AG10803 (cell line): ENCODE measurements around the gene RNASE8.

Experiments
- DNase-seq: peaks from one replicate; pipeline ENCODE4 v3.0.0; 2010; ENCODE audit warnings: low read depth
- H3K4me3 ChIP-seq: 2 replicates; pipeline ENCODE4 v1.5.1; 2011; ENCODE audit warnings: mild to moderate bottlenecking, low read length, control low read depth
- TF ChIP-seq, protein P1 (sequence below): conservative IDR thresholded peaks from 2 replicates; pipeline ENCODE4 v1.5.1; 2011; ENCODE audit warnings: mild to moderate bottlenecking, low read length, control low read depth, inconsistent platforms

RNASE8 gene

DNA sequence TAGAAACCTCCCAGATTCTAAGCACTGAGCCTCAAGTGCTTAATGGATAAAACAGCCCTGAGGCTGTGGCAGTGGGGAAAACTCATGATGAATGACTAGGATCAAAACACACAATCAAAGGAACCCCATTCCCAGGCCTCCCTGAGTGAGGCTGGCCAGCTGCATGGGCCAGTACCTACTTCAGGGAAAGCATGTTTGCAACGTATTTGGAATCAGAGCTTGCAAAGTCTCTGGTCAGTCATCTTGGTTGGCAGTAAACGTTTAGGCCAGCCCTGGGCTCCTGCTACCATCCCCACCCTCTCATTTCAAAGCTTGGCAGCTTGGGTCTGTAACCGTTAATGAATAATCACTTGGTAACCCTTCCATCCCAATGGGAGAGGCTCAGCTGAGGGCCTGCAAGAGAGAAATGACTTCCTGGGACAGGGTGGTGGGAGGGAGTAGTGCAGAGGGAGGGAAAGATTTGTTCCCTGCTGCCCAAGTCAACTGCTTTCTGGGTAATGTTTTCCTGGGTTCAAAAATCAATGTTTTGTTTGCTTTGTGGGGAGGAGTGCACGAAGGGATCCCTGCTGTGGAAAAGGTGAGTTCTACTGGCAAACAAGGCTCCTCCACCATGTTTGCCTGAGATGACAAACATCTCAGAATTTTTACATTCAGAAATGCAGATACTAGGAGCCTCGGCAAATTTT, 2.0 kb upstream of the RNASE8 start:
- H3K4me3 ChIP-seq = no peak overlapping the region
- no peak for DNase-seq
- TF ChIP-seq, protein P1, sequence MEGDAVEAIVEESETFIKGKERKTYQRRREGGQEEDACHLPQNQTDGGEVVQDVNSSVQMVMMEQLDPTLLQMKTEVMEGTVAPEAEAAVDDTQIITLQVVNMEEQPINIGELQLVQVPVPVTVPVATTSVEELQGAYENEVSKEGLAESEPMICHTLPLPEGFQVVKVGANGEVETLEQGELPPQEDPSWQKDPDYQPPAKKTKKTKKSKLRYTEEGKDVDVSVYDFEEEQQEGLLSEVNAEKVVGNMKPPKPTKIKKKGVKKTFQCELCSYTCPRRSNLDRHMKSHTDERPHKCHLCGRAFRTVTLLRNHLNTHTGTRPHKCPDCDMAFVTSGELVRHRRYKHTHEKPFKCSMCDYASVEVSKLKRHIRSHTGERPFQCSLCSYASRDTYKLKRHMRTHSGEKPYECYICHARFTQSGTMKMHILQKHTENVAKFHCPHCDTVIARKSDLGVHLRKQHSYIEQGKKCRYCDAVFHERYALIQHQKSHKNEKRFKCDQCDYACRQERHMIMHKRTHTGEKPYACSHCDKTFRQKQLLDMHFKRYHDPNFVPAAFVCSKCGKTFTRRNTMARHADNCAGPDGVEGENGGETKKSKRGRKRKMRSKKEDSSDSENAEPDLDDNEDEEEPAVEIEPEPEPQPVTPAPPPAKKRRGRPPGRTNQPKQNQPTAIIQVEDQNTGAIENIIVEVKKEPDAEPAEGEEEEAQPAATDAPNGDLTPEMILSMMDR = no peak

- DNase-seq = peak; percentile 84
- H3K4me3 ChIP-seq = no peak overlapping the region
- TF ChIP-seq, protein P1 = no peak
Observed at GRCh38 chr14:21056520-21057163, 980 bp upstream of the RNASE8 start.

GRCh38 chr14:21058903-21059302, 1.3 kb downstream of the RNASE8 start:
- TF ChIP-seq, protein P1 = no peak
- no peak for DNase-seq
- no peak overlapping the region for H3K4me3 ChIP-seq

DNA sequence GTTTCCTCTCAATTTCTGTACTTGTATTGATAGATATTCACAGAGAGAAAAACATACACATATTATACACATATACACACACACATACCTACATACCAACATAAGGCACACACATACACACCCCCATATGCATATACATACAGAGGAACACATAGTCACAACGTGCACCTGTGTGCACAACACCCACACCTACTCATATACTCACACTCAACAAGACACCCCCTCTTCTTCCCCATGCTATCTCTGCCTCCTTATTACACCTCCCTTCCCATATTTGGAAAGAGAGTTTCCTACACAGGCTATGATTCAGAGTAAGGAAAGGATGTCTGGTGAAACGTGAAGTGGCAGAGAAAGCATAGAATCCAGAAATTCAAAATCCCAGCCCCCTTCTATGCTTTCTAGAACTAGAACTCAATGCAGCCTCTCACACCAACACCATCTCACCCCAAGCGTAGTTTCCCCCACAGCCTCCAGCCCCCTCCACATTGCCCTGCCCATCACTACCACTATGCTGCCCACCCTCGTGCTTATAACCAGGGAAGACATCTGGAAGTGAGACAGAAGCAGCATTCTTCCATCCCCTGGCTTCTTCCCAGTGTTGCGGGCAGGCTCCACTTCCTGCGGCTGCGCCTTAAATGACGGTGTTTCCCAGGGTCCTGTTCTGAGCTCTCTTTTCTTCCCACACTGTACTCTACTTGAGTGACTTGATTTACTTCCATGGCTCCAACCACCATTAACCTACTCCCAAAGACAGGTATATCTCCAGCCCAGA, 2.4 kb downstream of the RNASE8 start:
- peak; percentile 81 for DNase-seq
- TF ChIP-seq, protein P1 = no peak
- H3K4me3 ChIP-seq = no peak overlapping the region

DNA sequence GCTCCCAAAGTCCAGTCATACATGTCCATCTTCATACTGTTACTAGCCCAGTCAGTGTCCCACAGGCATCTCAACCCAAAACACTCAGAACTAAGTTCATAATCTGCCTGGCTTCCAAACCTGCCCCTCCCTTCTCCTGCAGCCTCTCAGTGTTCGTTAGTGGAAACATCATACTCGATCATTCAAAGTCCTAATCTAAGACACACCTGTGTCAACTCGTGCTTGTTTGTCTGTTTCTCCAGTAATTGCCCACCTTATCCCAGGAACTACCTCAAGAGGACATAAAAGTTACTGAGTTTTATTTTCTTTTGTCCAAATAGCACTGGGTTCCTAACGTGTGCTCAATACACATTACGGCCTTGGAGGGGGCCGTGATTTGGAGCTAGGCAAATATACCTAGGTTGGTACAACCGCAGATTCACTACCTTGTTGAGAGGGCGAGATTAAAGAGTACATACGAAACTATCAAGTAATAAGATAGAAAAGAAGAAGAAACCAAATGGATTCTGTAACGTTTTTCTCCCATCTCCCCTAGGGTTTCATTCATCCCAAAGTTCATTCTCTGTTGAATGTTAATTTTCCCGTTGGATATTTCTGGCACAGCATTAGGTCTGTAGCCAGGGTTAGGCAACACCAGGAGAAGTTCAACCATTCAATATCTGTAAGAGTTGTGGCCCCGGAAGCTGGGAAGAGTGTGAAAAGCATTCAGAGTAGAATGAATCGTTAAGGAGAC, 3.2 kb downstream of the RNASE8 start:
- H3K4me3 ChIP-seq = no peak overlapping the region

GRCh38 chr14:21061347-21061668, 3.7 kb downstream of the RNASE8 start:
- TF ChIP-seq, protein P1 = no peak
- DNase-seq = no peak
- no peak overlapping the region for H3K4me3 ChIP-seq

More for the DNA sequence above, 3.2 kb downstream of the RNASE8 start:
- TF ChIP-seq, protein P1 = no peak
- no peak for DNase-seq
